ENCODE results near the gene RING1.

RING1 gene

GRCh38 chr6:33193619-33194018 is 14.7 kb upstream of the RING1 start:
- DNase-seq, result no peak

DNA sequence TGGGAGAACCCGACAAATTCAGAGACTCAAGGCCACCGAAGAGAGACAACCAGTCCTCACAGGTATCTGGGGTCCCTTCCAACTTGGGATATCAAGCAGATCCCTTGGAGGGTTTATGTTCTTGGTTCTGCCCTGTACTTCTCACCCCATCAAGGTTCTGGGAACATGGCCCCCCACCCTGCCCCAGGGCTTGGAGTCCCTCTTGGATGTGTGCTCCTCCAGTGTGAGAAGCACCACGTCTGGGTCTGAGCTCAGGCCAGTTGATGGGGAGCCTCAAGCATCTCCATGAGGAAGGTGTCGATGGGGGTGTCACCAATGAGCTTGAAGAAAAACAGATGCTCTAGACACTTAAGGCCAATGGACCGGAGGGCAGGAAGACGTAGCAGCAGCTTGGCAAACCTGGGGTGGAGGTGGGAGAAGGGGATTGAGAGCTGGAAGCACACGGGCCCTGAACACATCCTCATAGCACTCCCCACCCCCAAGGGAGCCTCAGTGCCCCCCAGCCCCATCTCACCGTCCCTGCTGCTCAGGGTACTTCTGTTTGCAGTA is 13.8 kb upstream of the RING1 start:
- DNase-seq, result no peak

GRCh38 chr6:33195304-33196165 is 12.8 kb upstream of the RING1 start:
- DNase-seq, result no peak

DNA sequence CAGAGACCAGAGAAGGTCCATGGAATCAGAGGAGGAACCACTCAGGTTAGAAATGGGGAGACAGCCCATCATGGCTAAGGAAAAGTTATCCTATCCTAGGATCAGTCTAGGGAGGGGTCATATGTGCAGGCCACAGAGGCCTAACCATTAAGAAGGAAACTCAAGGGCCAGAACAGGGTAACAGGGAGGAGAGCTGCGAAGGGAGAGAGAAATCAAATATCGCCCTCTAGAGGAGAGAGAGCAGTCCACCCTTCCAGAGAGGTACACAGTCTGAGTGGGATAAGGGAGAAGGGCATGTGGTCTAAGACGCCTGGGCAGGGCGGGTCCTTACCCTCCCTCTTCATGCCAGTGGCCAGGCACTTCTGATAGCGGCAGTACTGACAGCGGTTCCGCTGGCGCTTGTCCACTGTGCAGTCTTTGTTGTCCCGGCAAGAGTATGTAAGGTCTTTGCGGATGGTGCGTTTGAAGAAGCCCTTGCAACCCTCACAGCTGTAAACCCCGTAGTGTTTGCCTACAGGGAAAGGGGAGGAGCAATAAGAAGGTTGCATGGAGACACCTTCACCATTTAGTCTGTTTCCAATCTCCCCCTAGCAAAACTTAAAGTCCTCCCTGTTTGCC is 10.8 kb upstream of the RING1 start:
- peak; percentile 39 for DNase-seq

GRCh38 chr6:33198159-33198852 is 10.0 kb upstream of the RING1 start:
- DNase-seq, result no peak

GRCh38 chr6:33198853-33199436 is 9.4 kb upstream of the RING1 start:
- DNase-seq, result no peak

DNA sequence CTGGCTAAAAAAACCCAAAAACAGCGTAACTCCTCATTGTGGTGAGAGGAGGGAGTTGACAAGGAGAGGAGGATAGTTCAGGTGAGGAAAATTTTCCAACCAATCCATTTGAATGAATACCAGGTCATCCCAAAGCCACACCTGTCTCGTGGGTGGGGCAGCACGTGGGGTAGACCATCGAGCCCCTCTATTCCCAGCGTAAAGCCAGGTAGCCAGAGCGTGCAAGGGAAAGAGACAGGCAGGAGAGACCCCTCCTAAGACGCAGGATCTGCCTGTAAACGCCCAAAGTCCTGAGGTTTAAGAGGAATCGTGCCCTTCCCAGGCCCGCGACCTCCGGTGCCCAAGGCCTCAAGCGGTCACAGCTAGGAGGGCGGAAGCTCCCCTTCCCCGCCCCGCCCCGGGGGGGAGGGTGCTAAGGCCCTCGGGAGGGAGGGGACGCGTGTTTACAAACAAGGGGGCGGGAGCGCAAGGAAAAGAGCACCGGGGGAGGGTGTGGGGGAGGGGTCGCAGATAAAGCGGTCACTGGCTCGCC is 8.5 kb upstream of the RING1 start:
- peak; percentile 81 for DNase-seq

DNA sequence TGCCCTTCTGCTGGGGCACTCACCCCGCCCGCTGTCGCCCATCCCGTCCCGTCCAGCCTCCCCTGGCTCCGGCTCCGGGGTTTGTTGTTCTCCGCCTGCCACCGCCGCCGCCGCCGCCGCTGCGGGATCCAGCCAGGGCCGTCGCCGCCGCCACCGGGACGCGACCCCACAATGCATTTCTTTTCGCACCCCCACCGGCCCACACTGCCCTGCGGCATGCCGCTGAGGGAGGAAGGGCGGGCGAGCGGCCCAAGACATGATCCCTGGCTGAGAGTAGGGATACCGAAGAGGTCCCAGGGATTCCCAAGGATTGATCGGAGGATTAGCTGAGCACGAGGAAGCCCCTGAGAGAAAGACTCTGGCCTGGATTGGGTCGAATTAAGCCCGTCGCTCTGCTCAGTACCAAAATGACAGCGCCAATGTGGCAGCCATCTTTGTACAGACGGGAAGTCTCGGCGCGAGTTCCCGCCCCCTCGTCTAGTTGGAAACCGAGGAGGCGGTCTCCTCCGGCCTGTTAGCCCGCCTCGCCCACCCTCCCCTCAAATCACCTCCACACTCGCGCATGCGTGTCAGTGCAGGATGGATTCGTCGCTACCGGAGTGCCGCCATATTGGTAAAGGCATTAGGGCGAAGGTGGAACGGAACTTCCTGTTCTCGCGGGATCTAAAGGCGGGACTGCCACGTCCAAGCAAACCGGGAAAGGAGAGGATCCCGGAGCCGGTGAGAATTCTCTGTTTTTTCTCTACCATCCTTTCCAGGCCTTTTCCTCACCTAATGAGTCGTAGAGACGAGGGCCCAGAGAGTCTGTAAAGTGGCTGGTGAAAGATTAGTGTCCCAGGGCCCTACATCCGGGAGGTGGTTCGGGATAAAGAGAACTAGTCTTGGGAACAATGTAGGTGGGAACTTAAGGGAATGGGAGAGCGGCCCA is 7.8 kb upstream of the RING1 start, which contains the start of the genes RXRB and SLC39A7:
Gene RXRB (minus strand): TSS at position 447 of the 928 bp plus-strand sequence. CDS start 189 bp downstream, at position 258.
Gene SLC39A7 (plus strand): TSS at position 649 of the 928 bp plus-strand sequence. CDS start 379 bp downstream, outside the sequence.
- peak; percentile 99 for DNase-seq

- DNase-seq, result no peak
Measured at GRCh38 chr6:33201147-33201545, 7.2 kb upstream of the RING1 start.

DNA sequence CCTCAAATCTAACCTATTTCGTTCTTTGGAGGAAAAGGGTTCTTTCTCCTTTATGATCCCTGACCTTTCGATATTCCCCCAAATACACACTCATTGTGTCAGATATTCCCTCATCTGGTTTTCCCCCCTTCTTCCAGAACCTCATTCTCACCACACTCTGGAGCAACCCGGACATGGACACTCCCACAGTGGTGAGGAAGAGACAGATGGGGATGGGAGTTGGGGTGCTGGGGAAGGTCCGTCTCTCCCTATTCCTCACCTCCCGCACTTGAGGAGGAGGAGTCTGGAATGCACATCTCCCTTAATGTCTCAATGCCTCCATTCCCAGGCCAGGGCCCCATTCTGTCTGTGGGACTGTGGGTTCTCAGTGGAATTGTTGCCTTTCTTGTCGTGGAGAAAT is 6.4 kb upstream of the RING1 start:
- DNase-seq, result no peak

- no peak for DNase-seq
Measured at GRCh38 chr6:33202799-33203198, 5.5 kb upstream of the RING1 start.

DNA sequence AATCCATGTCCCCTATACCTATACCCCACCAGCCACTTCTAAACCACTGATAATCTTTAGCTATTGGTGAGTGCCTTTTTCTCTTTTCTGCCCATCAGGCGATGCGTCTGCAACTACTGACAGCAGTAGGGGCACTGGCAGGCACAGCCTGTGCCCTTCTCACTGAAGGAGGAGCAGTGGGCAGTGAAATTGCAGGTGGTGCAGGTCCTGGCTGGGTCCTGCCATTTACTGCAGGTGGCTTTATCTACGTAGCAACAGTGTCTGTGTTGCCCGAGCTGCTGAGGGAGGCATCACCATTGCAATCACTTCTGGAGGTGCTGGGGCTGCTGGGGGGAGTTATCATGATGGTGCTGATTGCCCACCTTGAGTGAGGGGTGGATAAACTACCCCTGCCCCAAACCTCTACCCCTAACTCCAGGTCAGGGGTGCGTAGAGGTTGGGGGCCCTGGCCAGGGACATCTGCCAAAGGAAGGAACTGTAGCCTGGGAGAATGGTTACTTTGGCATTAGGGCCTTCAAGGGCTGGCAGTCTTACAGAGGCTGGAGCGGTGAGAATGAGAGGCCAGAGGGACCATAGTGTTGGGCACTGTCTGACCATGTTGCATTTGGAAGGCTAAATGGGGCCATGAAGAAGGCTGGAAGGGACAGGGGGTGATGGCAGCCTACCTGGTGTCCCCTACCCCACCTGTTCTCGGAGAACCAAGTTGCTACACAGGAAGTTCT is 4.7 kb upstream of the RING1 start:
- no peak for DNase-seq

GRCh38 chr6:33204165-33204414 is 4.2 kb upstream of the RING1 start:
- DNase-seq, result no peak

GRCh38 chr6:33204415-33205190 is 3.7 kb upstream of the RING1 start, which contains the start of gene HSD17B8:
Gene HSD17B8, plus strand, starts transcription at chr6:33204655. Its CDS starts 14 bp downstream, at chr6:33204669.
- peak; percentile 94 for DNase-seq

DNA sequence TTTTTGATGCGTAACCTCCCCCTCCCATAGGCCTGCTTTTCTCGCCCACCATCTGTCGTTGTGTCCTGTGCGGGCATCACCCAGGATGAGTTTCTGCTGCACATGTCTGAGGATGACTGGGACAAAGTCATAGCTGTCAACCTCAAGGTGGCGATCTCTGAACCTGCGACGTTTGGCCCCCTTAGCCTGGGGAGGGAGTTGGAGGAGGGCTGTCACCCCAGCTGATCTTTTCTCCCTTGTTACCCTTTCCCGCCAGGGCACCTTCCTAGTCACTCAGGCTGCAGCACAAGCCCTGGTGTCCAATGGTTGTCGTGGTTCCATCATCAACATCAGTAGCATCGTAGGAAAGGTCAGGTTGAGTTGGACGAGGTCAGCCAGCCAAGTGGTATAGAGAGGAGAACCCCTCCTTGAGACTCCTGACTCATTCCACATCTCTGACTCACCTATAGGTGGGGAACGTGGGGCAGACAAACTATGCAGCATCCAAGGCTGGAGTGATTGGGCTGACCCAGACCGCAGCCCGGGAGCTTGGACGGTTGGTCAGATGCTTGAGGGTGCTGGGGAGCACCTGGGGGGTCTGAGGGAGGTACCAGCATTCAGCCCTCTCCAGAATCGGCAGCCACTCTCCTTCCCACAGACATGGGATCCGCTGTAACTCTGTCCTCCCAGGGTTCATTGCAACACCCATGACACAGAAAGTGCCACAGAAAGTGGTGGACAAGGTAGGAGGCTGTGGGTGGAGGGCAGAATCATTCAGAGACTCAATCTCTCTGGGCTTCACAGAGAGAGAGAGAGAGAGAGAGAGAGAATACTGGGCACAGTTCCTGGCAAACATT is 2.9 kb upstream of the RING1 start:
- DNase-seq, result no peak

DNA sequence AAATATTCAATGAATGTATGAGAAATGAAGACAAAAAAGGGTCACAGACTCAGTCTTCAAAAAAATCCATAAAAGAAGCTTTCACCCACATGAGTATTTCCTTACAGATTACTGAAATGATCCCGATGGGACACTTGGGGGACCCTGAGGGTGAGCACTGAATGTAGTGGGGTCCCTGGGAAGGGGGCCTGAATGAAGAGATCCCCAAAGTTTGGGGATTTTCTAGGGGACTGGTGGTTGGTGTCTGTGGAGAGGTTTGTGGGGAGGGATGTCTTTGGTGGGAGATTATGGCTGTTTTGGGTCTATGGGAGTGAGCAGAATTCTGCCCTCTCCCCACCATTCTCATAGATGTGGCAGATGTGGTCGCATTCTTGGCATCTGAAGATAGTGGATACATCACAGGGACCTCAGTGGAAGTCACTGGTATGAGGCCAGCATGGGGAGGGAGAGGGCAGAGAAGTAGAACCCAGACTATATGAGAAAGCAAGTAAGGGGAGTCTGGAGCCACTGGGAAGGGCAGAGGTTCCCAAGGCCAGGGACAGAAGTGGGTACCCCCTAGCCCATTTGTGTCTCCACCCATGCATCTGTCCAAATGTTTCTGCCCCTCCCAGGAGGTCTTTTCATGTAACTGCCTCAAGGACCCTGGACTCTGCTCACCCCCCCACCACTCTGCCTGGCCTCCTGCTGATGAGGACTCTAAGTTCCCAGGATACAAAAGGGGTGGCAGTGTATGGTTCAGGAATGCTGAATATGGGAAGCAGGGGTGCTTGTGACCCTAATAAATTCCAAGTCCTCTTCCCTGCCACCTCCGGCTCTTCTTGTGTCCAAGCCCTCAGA is 2.1 kb upstream of the RING1 start:
- DNase-seq, result no peak

DNA sequence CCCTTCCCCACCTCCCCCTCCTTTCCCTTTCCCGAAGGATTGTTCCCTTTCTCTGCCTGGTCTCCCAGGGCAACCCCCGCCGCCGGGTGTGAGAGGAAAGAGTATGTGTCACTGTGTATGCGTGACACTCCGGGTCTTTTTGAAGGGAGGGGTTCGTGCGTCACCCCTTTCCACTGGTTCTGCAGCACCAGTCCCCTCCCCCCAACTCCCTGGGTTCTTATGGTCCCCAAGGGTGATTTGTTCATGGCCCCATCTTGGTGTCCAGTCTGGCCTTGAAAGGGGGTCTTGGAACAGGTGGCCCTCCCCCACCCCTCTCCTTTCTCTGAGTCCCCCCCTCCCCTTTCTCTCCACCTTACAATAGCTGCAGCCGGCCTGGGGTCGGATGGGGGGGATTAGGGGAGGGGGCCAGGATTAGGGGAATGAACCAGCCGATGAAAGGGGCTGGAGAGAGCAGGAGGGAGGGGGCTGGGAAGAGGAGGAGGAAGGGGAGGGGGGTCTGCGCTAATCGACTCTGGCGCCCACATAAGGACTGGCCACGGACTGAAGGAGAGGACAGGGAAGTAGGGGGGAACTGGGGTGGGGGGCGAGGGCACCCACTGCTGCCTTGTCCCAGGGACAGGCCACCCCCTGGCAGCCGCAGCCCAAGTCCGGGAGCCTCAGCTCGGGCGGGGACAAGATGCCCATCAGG is 1.3 kb upstream of the RING1 start:
- no peak for DNase-seq

Measured in NCI-H345 (cell line).